HCT116 (cell line): ENCODE data around the gene PCDHB5. TPM values are rescaled to one million over a fixed set of nuclear protein-coding genes. Genes with fewer than 3 reads are reported as not detected.

ENCODE experiments used
- ATAC-seq: fragments of 200-7000 bp; cut with Tn5 transposase; 2 replicates; pipeline ENCODE4 v1.9.1; 2020; ENCODE audit warnings: mild to moderate bottlenecking, moderate library complexity
- BruUV-seq: library from RNA; stranded (reverse); fragments of 400-500 nt; replicated peaks from 2 replicates; lab custom pipeline; 2021; lab: Mats Ljungman, UMichigan
- CTCF ChIA-PET: fragments of 300-600 bp; sonication (Branson Sonifier 250); formaldehyde crosslinking; loops from one replicate; lab custom pipeline; 2021; ENCODE audit warnings: antibody characterized with exemption; lab: Charles Lee
- POLR2A ChIA-PET: fragments of 300-600, 350-600 bp; sonication (Branson Sonifier 250); formaldehyde crosslinking; loops from one replicate; lab custom pipeline; 2021; ENCODE audit warnings: antibody characterized with exemption; lab: Charles Lee
- RAD21 ChIA-PET, 2 experiments: fragments of 300-600 bp; sonication (Branson Sonifier 250); formaldehyde crosslinking; loops; one replicate each; lab custom pipeline; 2023; ENCODE audit warnings: low total read pairs in 2 of 2; ENCODE audit not compliant: uncharacterized antibody in 2 of 2, unreplicated experiment in 2 of 2, low non-redundant PET in 1 of 2; lab: Charles Lee
- DNase-seq: peaks from one replicate; pipeline ENCODE4 v3.0.0-alpha.2; 2010; ENCODE audit warnings: low read depth, low spot score
- H2AFZ ChIP-seq: fragments of 200-600 bp; shearing (Covaris generic), sonication (generic); 2 replicates; pipeline ENCODE4 v1.6.1; 2017; ENCODE audit warnings: low read depth, mixed run types, mixed read lengths, antibody characterized with exemption, low read length; ENCODE audit not compliant: poor library complexity, severe bottlenecking
- H3K27ac ChIP-seq: 2 replicates; pipeline ENCODE4 v1.5.1; 2012; ENCODE audit warnings: low read depth, low read length
- H3K27me3 ChIP-seq: fragments of 200-600 bp; sonication (generic); 2 replicates; pipeline ENCODE4 v1.6.1; 2016; ENCODE audit warnings: mixed run types, low read length, mixed read lengths; ENCODE audit not compliant: insufficient read depth
- H3K36me3 ChIP-seq, 2 experiments: fragments of 200-500 bp in 1 of 2; fragments of 200-600 bp in 1 of 2; sonication (Bioruptor generic) in 1 of 2; sonication (generic) in 1 of 2; 2 replicates each; pipeline versions ENCODE4 v1.5.1 to v1.6.1; 2014 to 2016; ENCODE audit warnings: low read length in 2 of 2, inconsistent platforms in 1 of 2, mixed read lengths in 1 of 2, mixed run types in 1 of 2; ENCODE audit not compliant: insufficient read depth in 2 of 2, control insufficient read depth in 1 of 2
- H3K4me1 ChIP-seq, 2 experiments: fragments of 200-600 bp in 1 of 2; sonication (generic) in 1 of 2; 2 replicates each; pipeline versions ENCODE4 v1.5.1 to v1.6.1; 2012 to 2017; ENCODE audit warnings: low read length in 2 of 2, inconsistent platforms in 1 of 2, mild to moderate bottlenecking in 1 of 2, mixed read lengths in 1 of 2, mixed run types in 1 of 2, moderate library complexity in 1 of 2; ENCODE audit not compliant: insufficient read depth in 2 of 2, control insufficient read depth in 1 of 2
- H3K4me2 ChIP-seq: fragments of 200-600 bp; sonication (generic); 2 replicates; pipeline ENCODE4 v1.6.1; 2017; ENCODE audit warnings: mixed run types, low read length, mixed read lengths
- H3K4me3 ChIP-seq, 2 experiments: fragments of 200-600 bp in 1 of 2; sonication (generic) in 1 of 2; replicated peaks in 1 of 2; 2 replicates each; pipeline ENCODE4 v1.5.1; 2011 to 2016; ENCODE audit warnings: low read length in 2 of 2, control low read depth in 1 of 2, low read depth in 1 of 2, mild to moderate bottlenecking in 1 of 2, mixed read lengths in 1 of 2, mixed run types in 1 of 2
- H3K79me2 ChIP-seq: fragments of 200-600 bp; sonication (generic); 2 replicates; pipeline ENCODE4 v1.6.1; 2017; ENCODE audit warnings: mild to moderate bottlenecking, mixed run types, low read length, moderate library complexity, mixed read lengths; ENCODE audit not compliant: insufficient read depth
- H3K9ac ChIP-seq: fragments of 200-600 bp; sonication (generic); 2 replicates; pipeline ENCODE4 v1.6.1; 2016; ENCODE audit warnings: low read length, mixed read lengths
- H3K9me2 ChIP-seq: fragments of 200-600 bp; sonication (generic), shearing (Covaris generic); 2 replicates; pipeline ENCODE4 v1.6.1; 2017; ENCODE audit warnings: mixed run types, mild to moderate bottlenecking, moderate library complexity; ENCODE audit not compliant: insufficient read depth
- H3K9me3 ChIP-seq, 2 experiments: fragments of 200-500 bp in 1 of 2; fragments of 200-600 bp in 1 of 2; sonication (Bioruptor generic) in 1 of 2; sonication (generic) in 1 of 2; 2 replicates each; pipeline ENCODE4 v1.6.1; 2014 to 2017; ENCODE audit warnings: low read length in 2 of 2, mixed read lengths in 2 of 2, inconsistent platforms in 1 of 2, low read depth in 1 of 2, mild to moderate bottlenecking in 1 of 2, mixed run types in 1 of 2, moderate library complexity in 1 of 2; ENCODE audit not compliant: control insufficient read depth in 1 of 2, insufficient read depth in 1 of 2
- H4K20me1 ChIP-seq: fragments of 200-600 bp; sonication (generic), shearing (Covaris generic); 2 replicates; pipeline ENCODE4 v1.6.1; 2017; ENCODE audit warnings: mixed run types, mild to moderate bottlenecking, moderate library complexity; ENCODE audit not compliant: insufficient read depth
- CBX3 ChIP-seq: IDR thresholded peaks from 2 replicates; pipeline ENCODE4 v1.6.1; 2012; ENCODE audit warnings: low read depth
- CEBPB ChIP-seq: IDR thresholded peaks from 2 replicates; pipeline ENCODE4 v1.6.1; 2012; ENCODE audit warnings: low read depth
- EGR1 ChIP-seq: IDR thresholded peaks from 2 replicates; pipeline ENCODE4 v1.6.1; 2012; ENCODE audit warnings: low read depth
- ELF1 ChIP-seq: IDR thresholded peaks from 2 replicates; pipeline ENCODE4 v1.6.1; 2012; ENCODE audit warnings: low read depth, borderline replicate concordance
- EZH2 ChIP-seq: fragments of 200-600 bp; sonication (generic); IDR thresholded peaks from 2 replicates; pipeline ENCODE4 v1.6.1; 2017; ENCODE audit warnings: antibody characterized with exemption, mixed run types
- POLR2A ChIP-seq: IDR thresholded peaks from 2 replicates; pipeline ENCODE4 v1.7.0; 2011; ENCODE audit warnings: borderline replicate concordance; ENCODE audit not compliant: insufficient read depth, insufficient read length; ENCODE audit errors: extremely low read depth
- RAD21 ChIP-seq: IDR thresholded peaks from 2 replicates; pipeline ENCODE4 v1.6.1; 2012; ENCODE audit warnings: low read depth, mild to moderate bottlenecking
- REST ChIP-seq: IDR thresholded peaks from 2 replicates; pipeline ENCODE4 v1.6.1; 2012; ENCODE audit warnings: low read depth
- SRF ChIP-seq: IDR thresholded peaks from 2 replicates; pipeline ENCODE4 v1.6.1; 2012; ENCODE audit warnings: low read depth
- TCF7L2 ChIP-seq: IDR thresholded peaks from 2 replicates; pipeline ENCODE4 v1.7.0; 2011; ENCODE audit warnings: borderline replicate concordance, inconsistent platforms; ENCODE audit not compliant: insufficient read depth, insufficient read length; ENCODE audit errors: extremely low read depth
- YY1 ChIP-seq: IDR thresholded peaks from 2 replicates; pipeline ENCODE4 v1.6.1; 2011; ENCODE audit warnings: low read length, low read depth, moderate library complexity, mild to moderate bottlenecking; ENCODE audit not compliant: insufficient replicate concordance; ENCODE audit errors: extremely low read depth
- ZBTB33 ChIP-seq: IDR thresholded peaks from 2 replicates; pipeline ENCODE4 v1.6.1; 2011; ENCODE audit warnings: mild to moderate bottlenecking, low read length, moderate library complexity; ENCODE audit not compliant: insufficient replicate concordance; ENCODE audit errors: extremely low read depth
- ZFX ChIP-seq: fragments of 450-650 bp; IDR thresholded peaks from 2 replicates; pipeline ENCODE4 v1.6.1; 2017
- ZNF274 ChIP-seq: fragments of 200-500 bp; sonication (Bioruptor generic); IDR thresholded peaks from 2 replicates; pipeline ENCODE4 v1.6.1; 2014; ENCODE audit warnings: mild to moderate bottlenecking, low read depth, low read length, inconsistent platforms
- intact Hi-C: fragments of 100-400 bp; cut with micrococcal nuclease; formaldehyde crosslinking; loops from 2 replicates; pipeline ENCODE4 v1.10.0; 2022
- total RNA-seq: library from RNA; stranded (reverse); gene quantifications from one replicate; pipeline ENCODE4 v1.2.1, GENCODE V29; 2021; ENCODE audit not compliant: unreplicated experiment
- TF ChIP-seq, protein P1 (sequence below): IDR thresholded peaks from 2 replicates; pipeline ENCODE4 v1.6.1; 2012
- TF ChIP-seq, protein P2 (sequence below): IDR thresholded peaks from 2 replicates; pipeline ENCODE4 v1.6.1; 2012

The PCDHB5 gene
- total RNA-seq, 1 experiment from 2014 or later, result not detected

DNA sequence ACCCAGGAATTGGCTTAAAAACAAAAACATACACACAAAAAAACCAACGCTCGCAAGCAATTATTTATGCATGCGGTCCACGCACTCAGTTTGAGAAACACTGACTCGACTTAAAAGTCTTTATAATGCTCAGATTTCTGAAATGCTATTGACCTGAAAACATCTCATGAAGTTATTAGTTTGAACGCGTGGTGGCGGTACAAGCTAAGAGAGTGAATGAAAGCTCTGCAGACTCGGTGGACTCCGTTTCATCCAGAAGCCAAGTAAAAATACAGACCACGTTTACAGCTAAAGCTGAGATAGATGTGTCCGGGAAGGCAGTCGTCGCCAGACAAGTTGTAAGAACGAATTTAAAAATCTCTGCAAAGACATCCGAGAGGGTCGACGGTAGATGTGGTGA lies 14.8 kb downstream of the PCDHB5 start, which contains the start of gene PCDHB6:
Gene PCDHB6, plus strand, starts transcription at position 246 of the 400 bp plus-strand sequence. CDS start 201 bp downstream, outside the sequence.
- POLR2A ChIA-PET, result no interaction called here
- Histone ChIP-seq H3K9ac (no peak within 1 kb of the TSS), H3K27me3 (no peaks in the 10 kb centered on the region), H3K4me2 (no peak within 1 kb of the TSS), H3K4me1 (no peaks in the 10 kb centered on the region), H3K9me2 (no peaks in the 10 kb centered on the region), H3K9me3 (no peaks in the 10 kb centered on the region; a peak in 1 of 4 replicates), H3K79me2 (no peaks in the 10 kb centered on the region), H3K4me3 (no peak within 1 kb of the TSS), H4K20me1 (no peaks in the 10 kb centered on the region), H3K27ac (no peak within 1 kb of the TSS), H3K36me3 (no peaks in the 10 kb centered on the region), H2AFZ (no peak within 1 kb of the TSS)
- TF ChIP-seq YY1 (no peak), ZFX (no peak), ZNF274 (no peak), EGR1 (no peak), TCF7L2 (no peak), RAD21 (no peak), POLR2A (no peak), REST (no peak), EZH2 (no peak), CEBPB (no peak), SRF (no peak), ELF1 (no peak), ZBTB33 (no peak), CBX3 (no peak)
- TF ChIP-seq, protein P1, sequence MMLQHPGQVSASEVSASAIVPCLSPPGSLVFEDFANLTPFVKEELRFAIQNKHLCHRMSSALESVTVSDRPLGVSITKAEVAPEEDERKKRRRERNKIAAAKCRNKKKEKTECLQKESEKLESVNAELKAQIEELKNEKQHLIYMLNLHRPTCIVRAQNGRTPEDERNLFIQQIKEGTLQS, result no peak
- TF ChIP-seq, protein P2, sequence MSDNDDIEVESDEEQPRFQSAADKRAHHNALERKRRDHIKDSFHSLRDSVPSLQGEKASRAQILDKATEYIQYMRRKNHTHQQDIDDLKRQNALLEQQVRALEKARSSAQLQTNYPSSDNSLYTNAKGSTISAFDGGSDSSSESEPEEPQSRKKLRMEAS, result no peak
- BruUV-seq, result no TSS peak
- CTCF ChIA-PET, result no interaction called here
- intact Hi-C loops, result no loop called here
- no peak for DNase-seq
- no peak for ATAC-seq
- RAD21 ChIA-PET, result no interaction called here
